ENCODE results near the gene CAPN12. TPM values are rescaled to one million over a fixed set of nuclear protein-coding genes. Genes with fewer than 3 reads are reported as not detected.
"Not testable (repeated sequence)": the region's sequence is repeated elsewhere in the genome, so short reads cannot be mapped to it uniquely, and the experiment has no call there.

The CAPN12 gene
- total RNA-seq = 1 to 10 TPM; 2.5 to 5.1 (median 2.7) TPM
- polyA plus RNA-seq = under 1 TPM in 1 of 2 donors, not detected in 1; 0.84 TPM
- 0.54 reads per million for total RNA-seq

GRCh38 chr19:38744298-38744681 is at the start of gene CAPN12:
TSS of gene CAPN12 (minus strand) at chr19:38744474. CDS start at chr19:38744165, 309 bp downstream.
- POLR2A ChIA-PET = no interaction called here
- no peak for ATAC-seq
- Histone ChIP-seq H3K36me3 (ENCODE audit: control insufficient read depth in 2 of 3, insufficient read depth in 3 of 3, low read length in 3 of 3) (no peaks in the 10 kb centered on the region), H3K27ac (ENCODE audit: low read depth, low read length) (no peak within 1 kb of the TSS), H3K4me3 (ENCODE audit: low read length) (no peak within 1 kb of the TSS), H3K4me1 (ENCODE audit: control insufficient read depth in 2 of 2, insufficient read depth in 2 of 2, low read length in 2 of 2) (peaks cover 0 to 9% of the 10 kb centered on the region in 2 donors), H3K9me3 (ENCODE audit: control insufficient read depth in 2 of 3, low read length in 3 of 3) (no peaks in the 10 kb centered on the region), H3K27me3 (ENCODE audit: control insufficient read depth in 2 of 2, insufficient read depth in 2 of 2, low read length in 2 of 2) (no peaks in the 10 kb centered on the region)
- Mint-ChIP-seq H3K36me3 (no peaks in the 10 kb centered on the region), H3K4me3 (no peak within 1 kb of the TSS), H3K27me3 (peaks cover 0 to 3% (median 0%) of the 10 kb centered on the region in 5 donors), H3K9me3 (peaks cover 0 to 3% (median 0%) of the 10 kb centered on the region in 11 donors), H3K4me1 (peaks cover 0 to 8% (median 0%) of the 10 kb centered on the region in 7 donors), H3K27ac (peak within 1 kb of the TSS in 1 of 9 donors; percentile 43)
- no peak for DNase-seq
- intact Hi-C loops (cut with micrococcal nuclease) = no loop called here
- CTCF ChIA-PET = no interaction called here

GRCh38 chr19:38793671-38794070 is 49.4 kb upstream of the CAPN12 start:
- Mint-ChIP-seq H3K4me1 (peaks cover 0 to 10% (median 5%) of the 10 kb centered on the region in 7 donors), H3K9me3 (no peaks in the 10 kb centered on the region), H3K27ac (no peak overlapping the region), H3K36me3 (no peaks in the 10 kb centered on the region), H3K27me3 (peaks cover 0 to 10% (median 0%) of the 10 kb centered on the region in 5 donors), H3K4me3 (peak overlapping the region in 7 of 10 donors; percentile 22 to 75 (median 66))
- ChIA-PET POLR2A (no interaction called here), CTCF (no interaction called here)
- intact Hi-C loops (cut with micrococcal nuclease) = loop anchor here in 1 of 2 donors (2.0 kb wide), 1 partner anchor 25 kb away; no protein-coding TSS in a partner anchor
- H3K9me3 ChIP-seq (ENCODE audit: control insufficient read depth in 2 of 3, low read length in 3 of 3) = no peaks in the 10 kb centered on the region
- H3K27ac ChIP-seq (ENCODE audit: low read depth, low read length) = no peak overlapping the region
- H3K4me1 ChIP-seq (ENCODE audit: control insufficient read depth in 2 of 2, insufficient read depth in 2 of 2, low read length in 2 of 2) = no peaks in the 10 kb centered on the region
- DNase-seq = no peak
- ATAC-seq = no peak
- H3K4me3 ChIP-seq (ENCODE audit: low read length) = no peak overlapping the region
- H3K36me3 ChIP-seq (ENCODE audit: control insufficient read depth in 2 of 3, insufficient read depth in 3 of 3, low read length in 3 of 3) = no peaks in the 10 kb centered on the region
- H3K27me3 ChIP-seq (ENCODE audit: control insufficient read depth in 2 of 2, insufficient read depth in 2 of 2, low read length in 2 of 2) = no peaks in the 10 kb centered on the region

GRCh38 chr19:38793177-38793576 is 48.9 kb upstream of the CAPN12 start:
- Mint-ChIP-seq H3K27me3 (peaks cover 0 to 10% (median 0%) of the 10 kb centered on the region in 5 donors), H3K4me3 (peak overlapping the region; percentile 22 to 75 (median 55)), H3K27ac (peak overlapping the region in 2 of 9 donors; percentile 4 to 26), H3K4me1 (peaks cover 0 to 10% (median 5%) of the 10 kb centered on the region in 7 donors), H3K9me3 (no peaks in the 10 kb centered on the region), H3K36me3 (no peaks in the 10 kb centered on the region)
- no peaks in the 10 kb centered on the region for H3K4me1 ChIP-seq (ENCODE audit: control insufficient read depth in 2 of 2, insufficient read depth in 2 of 2, low read length in 2 of 2)
- no peak overlapping the region for H3K27ac ChIP-seq (ENCODE audit: low read depth, low read length)
- intact Hi-C loops (cut with micrococcal nuclease) = loop anchor here in 1 of 2 donors (2.0 kb wide), 1 partner anchor 24 kb away; no protein-coding TSS in a partner anchor
- no peaks in the 10 kb centered on the region for H3K9me3 ChIP-seq (ENCODE audit: control insufficient read depth in 2 of 3, low read length in 3 of 3)
- no peak for ATAC-seq
- ChIA-PET CTCF (interaction anchor here (1.0 kb wide), 1 partner anchor 19 kb away, joined by 3 read pairs; no protein-coding TSS in a partner anchor), POLR2A (interaction anchor here (0.5 to 1.5 kb wide), 4 partner anchors 39 to 530 kb away, joined by 3 to 4 read pairs (median 3); partner anchors contain the start of gene ECH1)
- H3K27me3 ChIP-seq (ENCODE audit: control insufficient read depth in 2 of 2, insufficient read depth in 2 of 2, low read length in 2 of 2) = no peaks in the 10 kb centered on the region
- no peak overlapping the region for H3K4me3 ChIP-seq (ENCODE audit: low read length)
- no peak for DNase-seq
- no peaks in the 10 kb centered on the region for H3K36me3 ChIP-seq (ENCODE audit: control insufficient read depth in 2 of 3, insufficient read depth in 3 of 3, low read length in 3 of 3)

- Mint-ChIP-seq H3K36me3 (no peaks in the 10 kb centered on the region), H3K9me3 (no peaks in the 10 kb centered on the region), H3K27ac (peak overlapping the region in 1 of 9 donors; percentile 26), H3K4me3 (peak overlapping the region; percentile 14 to 75 (median 55)), H3K27me3 (peaks cover 0 to 10% (median 0%) of the 10 kb centered on the region in 5 donors), H3K4me1 (peaks cover 0 to 10% (median 5%) of the 10 kb centered on the region in 7 donors)
- DNase-seq = peak in 6 of 9 donors; percentile 5 to 35 (median 16)
- Histone ChIP-seq H3K4me3 (ENCODE audit: low read length) (no peak overlapping the region), H3K27me3 (ENCODE audit: control insufficient read depth in 2 of 2, insufficient read depth in 2 of 2, low read length in 2 of 2) (no peaks in the 10 kb centered on the region), H3K9me3 (ENCODE audit: control insufficient read depth in 2 of 3, low read length in 3 of 3) (no peaks in the 10 kb centered on the region), H3K27ac (ENCODE audit: low read depth, low read length) (no peak overlapping the region), H3K36me3 (ENCODE audit: control insufficient read depth in 2 of 3, insufficient read depth in 3 of 3, low read length in 3 of 3) (no peaks in the 10 kb centered on the region), H3K4me1 (ENCODE audit: control insufficient read depth in 2 of 2, insufficient read depth in 2 of 2, low read length in 2 of 2) (no peaks in the 10 kb centered on the region)
- ATAC-seq = peak; percentile 35
- POLR2A ChIA-PET = interaction anchor here (0.5 to 1.5 kb wide), 4 partner anchors 39 to 529 kb away, joined by 3 to 4 read pairs (median 3); partner anchors contain the start of gene ECH1
- CTCF ChIA-PET = interaction anchor here (1.0 kb wide), 1 partner anchor 18 kb away, joined by 3 read pairs; no protein-coding TSS in a partner anchor
- intact Hi-C loops (cut with micrococcal nuclease) = loop anchor here in 1 of 2 donors (2.0 kb wide), 1 partner anchor 24 kb away; no protein-coding TSS in a partner anchor
Measured at GRCh38 chr19:38792250-38793111, 48.2 kb upstream of the CAPN12 start.

GRCh38 chr19:38791451-38792064 is 47.3 kb upstream of the CAPN12 start:
- H3K4me3 Mint-ChIP-seq; H3K4me1 ChIP-seq (ENCODE audit: control insufficient read depth in 2 of 2, insufficient read depth in 2 of 2, low read length in 2 of 2); H3K9me3 ChIP-seq (ENCODE audit: control insufficient read depth in 2 of 3, low read length in 3 of 3); H3K27ac Mint-ChIP-seq; H3K4me3 ChIP-seq (ENCODE audit: low read length); CTCF ChIA-PET; H3K27me3 ChIP-seq (ENCODE audit: control insufficient read depth in 2 of 2, insufficient read depth in 2 of 2, low read length in 2 of 2); H3K27ac ChIP-seq (ENCODE audit: low read depth, low read length); H3K36me3 Mint-ChIP-seq; DNase-seq; H3K27me3 Mint-ChIP-seq; H3K36me3 ChIP-seq (ENCODE audit: control insufficient read depth in 2 of 3, insufficient read depth in 3 of 3, low read length in 3 of 3); H3K9me3 Mint-ChIP-seq; H3K4me1 Mint-ChIP-seq: not testable (repeated sequence)
- POLR2A ChIA-PET = interaction anchor here (1.5 kb wide), 1 partner anchor 58 kb away, joined by 4 read pairs; no protein-coding TSS in a partner anchor
- peak; percentile 93 for ATAC-seq
- intact Hi-C loops (cut with micrococcal nuclease) = loop anchor here in 1 of 2 donors (2.0 kb wide), 1 partner anchor 23 kb away; no protein-coding TSS in a partner anchor

- H3K4me3 ChIP-seq (ENCODE audit: low read length); H3K27me3 Mint-ChIP-seq; intact Hi-C loops (cut with micrococcal nuclease); H3K4me3 Mint-ChIP-seq; H3K4me1 ChIP-seq (ENCODE audit: control insufficient read depth in 2 of 2, insufficient read depth in 2 of 2, low read length in 2 of 2); CTCF ChIA-PET; POLR2A ChIA-PET; H3K9me3 Mint-ChIP-seq; H3K27ac Mint-ChIP-seq; H3K36me3 Mint-ChIP-seq; H3K27ac ChIP-seq (ENCODE audit: low read depth, low read length); H3K4me1 Mint-ChIP-seq; ATAC-seq; H3K27me3 ChIP-seq (ENCODE audit: control insufficient read depth in 2 of 2, insufficient read depth in 2 of 2, low read length in 2 of 2); H3K36me3 ChIP-seq (ENCODE audit: control insufficient read depth in 2 of 3, insufficient read depth in 3 of 3, low read length in 3 of 3); H3K9me3 ChIP-seq (ENCODE audit: control insufficient read depth in 2 of 3, low read length in 3 of 3): not testable (repeated sequence)
- DNase-seq = peak in 2 of 9 donors; percentile 7 to 19
Measured at GRCh38 chr19:38790507-38791403, 46.5 kb upstream of the CAPN12 start.

Measured in naive thymus-derived CD4-positive, alpha-beta T cell (primary cell).